Body of pancreas (tissue), 4 donors: ENCODE results near the gene TFF2. TPM values are rescaled to one million over a fixed set of nuclear protein-coding genes. Genes with fewer than 3 reads are reported as not detected.

Experiments used
- ATAC-seq: fragments of 150-250 bp; one replicate; pipeline ENCODE4 v1.9.1; 2016
- DNase-seq, 4 donors: peaks; one replicate each; pipeline ENCODE4 v3.0.0-alpha.2; 2019
- H3K27ac ChIP-seq, 4 donors: fragments of 200-600 bp; sonication (generic); 1 replicate in 3 of 4; 2 replicates in 1 of 4; pipeline versions ENCODE4 v1.5.1 to v1.6.1; 2016 to 2019; ENCODE audit warnings: mild to moderate bottlenecking in 1 of 4, mixed read lengths in 1 of 4, moderate library complexity in 1 of 4
- H3K27me3 ChIP-seq, 2 donors: fragments of 200-600 bp; sonication (generic); one replicate each; pipeline ENCODE4 v1.6.0; 2016; ENCODE audit warnings: mild to moderate bottlenecking in 1 of 2
- H3K36me3 ChIP-seq, 2 donors: fragments of 200-600 bp; sonication (generic); replicated peaks in 1 of 2; 2 replicates each; pipeline ENCODE4 v1.5.1; 2016; ENCODE audit warnings: low read depth in 2 of 2; ENCODE audit not compliant: insufficient read depth in 1 of 2
- H3K4me1 ChIP-seq: fragments of 200-600 bp; sonication (generic); one replicate; pipeline ENCODE4 v1.6.0; 2016
- H3K4me3 ChIP-seq, 2 donors: fragments of 200-600 bp; sonication (generic); 1 replicate in 1 of 2; 2 replicates in 1 of 2; pipeline ENCODE4 v1.5.1; 2016 to 2019
- H3K9me3 ChIP-seq, 3 donors: fragments of 200-600 bp; sonication (generic); 1 replicate in 2 of 3; 2 replicates in 1 of 3; pipeline ENCODE4 v1.5.1; 2016
- POLR2A ChIP-seq, 3 donors: fragments of 450-650 bp; IDR thresholded peaks; one replicate each; pipeline ENCODE4 v1.6.1; 2016; ENCODE audit warnings: antibody characterized with exemption in 3 of 3, mild to moderate bottlenecking in 2 of 3
- WGBS, 2 donors: methylation state at CpG; one replicate each; pipeline ENCODE4 v1.1.5; 2017; 5-methylcytosine and 5-hydroxymethylcytosine counted together
- intact Hi-C: fragments of 100-400 bp; cut with DNase I; formaldehyde crosslinking; loops from one replicate; pipeline ENCODE4 v1.15.1; 2023
- total RNA-seq, 2 donors: library from RNA; depleted of rRNA; stranded (reverse); fragments of >200 nt; gene quantifications; one replicate each; pipeline ENCODE4 v1.1.0, GENCODE V29; 2016
- TF ChIP-seq, protein P1 (sequence below), 7 experiments: fragments of 450-650 bp in 4 of 7; fragments of 200-600 bp in 3 of 7; sonication (generic) in 3 of 7; IDR thresholded peaks; one replicate each; pipeline ENCODE4 v1.5.1; 2016 to 2019; ENCODE audit warnings: antibody characterized with exemption in 7 of 7

The TFF2 gene
- total RNA-seq, 2 donors from 2014 or later = 1.3 to 9.3 TPM

DNA sequence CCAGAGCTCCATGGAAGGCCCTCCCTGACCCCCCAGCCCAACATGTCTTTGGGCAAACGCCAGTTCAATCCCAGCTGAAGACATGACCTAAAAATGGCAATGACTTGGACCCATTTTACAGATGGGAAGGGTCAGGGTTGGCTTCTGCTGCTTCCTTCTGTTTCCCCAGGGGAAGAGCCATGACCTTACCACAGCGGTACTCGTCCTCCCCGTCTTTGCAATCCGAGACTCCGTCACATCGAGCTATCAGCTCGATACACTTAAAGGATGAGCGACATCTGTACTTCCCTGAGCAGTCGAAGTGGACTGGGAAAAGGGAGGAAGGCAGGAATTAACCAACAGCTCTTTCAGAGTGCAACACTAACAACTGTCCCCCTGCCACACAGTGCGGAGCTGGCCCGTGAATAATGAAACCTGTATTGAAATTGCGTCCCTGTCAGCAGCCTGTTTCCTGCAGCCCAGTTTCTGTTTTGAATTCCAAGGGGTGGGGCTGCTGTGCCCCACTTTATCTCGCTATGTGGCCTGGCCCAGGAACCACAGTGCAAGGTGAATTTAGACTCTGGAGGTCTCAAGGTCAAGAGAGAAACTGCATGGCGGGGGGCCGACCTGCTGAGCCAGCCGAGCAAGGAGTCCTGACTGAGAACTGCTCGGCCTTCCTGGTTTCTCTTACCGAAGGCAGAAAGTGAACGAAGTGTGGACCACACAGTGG is 38.1 kb upstream of the TFF2 start:
- TF ChIP-seq, protein P1, sequence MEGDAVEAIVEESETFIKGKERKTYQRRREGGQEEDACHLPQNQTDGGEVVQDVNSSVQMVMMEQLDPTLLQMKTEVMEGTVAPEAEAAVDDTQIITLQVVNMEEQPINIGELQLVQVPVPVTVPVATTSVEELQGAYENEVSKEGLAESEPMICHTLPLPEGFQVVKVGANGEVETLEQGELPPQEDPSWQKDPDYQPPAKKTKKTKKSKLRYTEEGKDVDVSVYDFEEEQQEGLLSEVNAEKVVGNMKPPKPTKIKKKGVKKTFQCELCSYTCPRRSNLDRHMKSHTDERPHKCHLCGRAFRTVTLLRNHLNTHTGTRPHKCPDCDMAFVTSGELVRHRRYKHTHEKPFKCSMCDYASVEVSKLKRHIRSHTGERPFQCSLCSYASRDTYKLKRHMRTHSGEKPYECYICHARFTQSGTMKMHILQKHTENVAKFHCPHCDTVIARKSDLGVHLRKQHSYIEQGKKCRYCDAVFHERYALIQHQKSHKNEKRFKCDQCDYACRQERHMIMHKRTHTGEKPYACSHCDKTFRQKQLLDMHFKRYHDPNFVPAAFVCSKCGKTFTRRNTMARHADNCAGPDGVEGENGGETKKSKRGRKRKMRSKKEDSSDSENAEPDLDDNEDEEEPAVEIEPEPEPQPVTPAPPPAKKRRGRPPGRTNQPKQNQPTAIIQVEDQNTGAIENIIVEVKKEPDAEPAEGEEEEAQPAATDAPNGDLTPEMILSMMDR (IDR thresholded peaks at IDR 0.05) = no peak
- peak; percentile 24 to 78 (median 65) for TF ChIP-seq POLR2A (IDR thresholded peaks at IDR 0.05)
- no peaks in the 10 kb centered on the region for H3K27me3 ChIP-seq
- no peak overlapping the region for H3K4me3 ChIP-seq
- intact Hi-C loops = no loop called here
- H3K27ac ChIP-seq = peak overlapping the region; percentile 80 to 89 (median 86)
- ATAC-seq = peak; percentile 85
- H3K4me1 ChIP-seq = peaks cover 15% of the 10 kb centered on the region
- no peaks in the 10 kb centered on the region for H3K36me3 ChIP-seq
- WGBS, 2 donors = 41 to 57% methylated on average over 15 to 20 of the region's 20 CpGs
- DNase-seq = peak; percentile 59 to 77 (median 74)
- H3K9me3 ChIP-seq = no peaks in the 10 kb centered on the region

DNA sequence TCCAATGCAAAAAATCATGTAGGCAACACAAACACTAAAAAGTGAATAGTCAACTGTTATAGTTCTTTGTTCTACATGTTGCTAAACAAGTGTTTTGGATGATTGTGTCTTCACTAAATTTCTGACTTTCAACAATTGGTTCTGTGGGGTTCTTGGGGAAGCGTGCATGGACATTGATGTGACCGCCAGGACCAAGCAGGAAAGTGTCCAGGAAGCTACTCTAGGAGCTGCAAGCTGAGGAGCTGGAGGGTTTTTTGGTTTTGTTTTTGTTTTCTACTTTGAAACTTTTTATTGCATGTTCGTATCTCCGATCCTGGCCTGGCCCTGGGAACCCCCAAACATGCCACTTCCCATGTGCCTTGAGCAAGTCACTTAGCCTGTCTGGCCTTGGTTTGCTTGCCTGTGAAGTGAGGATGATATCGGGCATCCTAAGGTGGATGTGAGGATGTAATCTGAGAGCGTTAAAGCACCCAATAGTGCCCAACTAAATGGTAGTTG is 37.1 kb upstream of the TFF2 start:
- no peak for DNase-seq
- H3K27ac ChIP-seq = peak overlapping the region; percentile 80 to 89 (median 86)

DNA sequence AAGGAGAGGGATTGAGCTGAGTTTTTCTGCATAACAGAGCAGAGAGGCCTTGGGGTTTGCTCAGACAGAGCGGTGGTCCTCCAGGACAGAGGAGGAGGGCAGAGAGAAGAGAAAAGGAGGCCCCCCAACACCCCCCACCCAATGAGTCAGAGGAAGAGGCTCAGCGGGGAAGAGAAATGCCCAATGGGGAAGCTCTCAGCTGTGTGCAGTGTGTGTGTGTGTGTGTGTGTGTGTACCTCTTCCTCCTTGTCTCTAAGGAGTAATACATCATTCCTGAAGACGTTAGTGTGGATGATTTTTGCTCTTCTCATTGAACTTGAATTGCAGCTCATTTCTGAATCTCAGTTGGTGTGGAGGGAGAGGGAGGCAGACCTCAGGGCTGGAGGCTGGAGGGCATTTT is 36.4 kb upstream of the TFF2 start:
- intact Hi-C loops = no loop called here
- Histone ChIP-seq H3K4me3 (no peak overlapping the region), H3K27ac (no peak overlapping the region), H3K9me3 (no peaks in the 10 kb centered on the region), H3K36me3 (no peaks in the 10 kb centered on the region), H3K27me3 (no peaks in the 10 kb centered on the region), H3K4me1 (peaks cover 15% of the 10 kb centered on the region)
- ATAC-seq (no peak), DNase-seq (no peak)
- WGBS, 2 donors = 63 to 72% methylated on average over 3 of the region's 3 CpGs
- TF ChIP-seq, protein P1 (IDR thresholded peaks at IDR 0.05) = no peak
- no peak for TF ChIP-seq POLR2A (IDR thresholded peaks at IDR 0.05)

More for the DNA sequence above, 37.1 kb upstream of the TFF2 start:
- intact Hi-C loops = no loop called here
- H3K27me3 ChIP-seq = no peaks in the 10 kb centered on the region
- 89 to 90% methylated on average over 6 of the region's 6 CpGs for WGBS, 2 donors
- no peaks in the 10 kb centered on the region for H3K9me3 ChIP-seq
- ATAC-seq = no peak
- H3K4me3 ChIP-seq = no peak overlapping the region
- no peaks in the 10 kb centered on the region for H3K36me3 ChIP-seq
- H3K4me1 ChIP-seq = peaks cover 15% of the 10 kb centered on the region
- TF ChIP-seq, protein P1 (IDR thresholded peaks at IDR 0.05) = no peak
- TF ChIP-seq POLR2A (IDR thresholded peaks at IDR 0.05) = no peak

DNA sequence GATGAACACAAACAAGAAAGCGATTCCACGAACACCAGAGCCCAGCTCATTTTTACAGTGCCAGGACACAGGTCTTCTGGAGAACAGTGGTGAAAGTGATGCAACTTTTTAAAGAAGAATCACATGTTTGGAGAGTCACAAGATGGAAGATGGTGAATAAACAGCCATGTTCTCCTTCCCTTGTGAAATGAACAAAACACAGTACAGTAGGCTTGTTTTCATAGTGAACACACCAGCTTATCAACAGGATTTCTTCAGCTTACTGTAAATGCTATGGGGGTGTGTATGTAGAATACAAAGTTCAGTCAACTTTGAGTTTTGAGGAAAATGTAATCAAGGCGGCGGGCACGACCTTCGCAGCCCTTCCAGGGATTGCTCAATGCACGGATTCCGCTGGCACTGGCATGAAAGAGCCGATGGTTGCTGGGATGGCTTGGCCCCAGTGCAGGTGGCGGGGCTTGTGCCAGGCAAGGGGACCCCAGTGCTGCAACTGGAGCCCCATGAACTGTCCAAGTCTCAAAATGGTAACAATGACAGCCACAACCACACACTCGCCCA is 35.3 kb upstream of the TFF2 start:
- Histone ChIP-seq H3K27me3 (no peaks in the 10 kb centered on the region), H3K4me3 (no peak overlapping the region), H3K27ac (no peak overlapping the region), H3K36me3 (no peaks in the 10 kb centered on the region), H3K9me3 (no peaks in the 10 kb centered on the region), H3K4me1 (peaks cover 15% of the 10 kb centered on the region)
- intact Hi-C loops = no loop called here
- TF ChIP-seq, protein P1 (IDR thresholded peaks at IDR 0.05) = no peak
- TF ChIP-seq POLR2A (IDR thresholded peaks at IDR 0.05) = no peak
- ATAC-seq (no peak), DNase-seq (peak in 2 of 4 donors; percentile 34 to 40)
- WGBS, 2 donors = 55 to 56% methylated on average over 7 to 11 of the region's 11 CpGs
